HG02970 (cell line): Measurements from ENCODE around the gene PCDH18.
"Not testable (repeated sequence)": the region's sequence is repeated elsewhere in the genome, so short reads cannot be mapped to it uniquely, and the experiment has no call there.

Source experiments
- ATAC-seq: cut with Tn5 transposase; IDR thresholded peaks from one replicate; pipeline ENCODE4 v1.9.1; 2021; ENCODE audit warnings: mild to moderate bottlenecking, moderate library complexity, moderate number of reproducible peaks; ENCODE audit not compliant: unreplicated experiment, low FRiP score

PCDH18 gene

DNA sequence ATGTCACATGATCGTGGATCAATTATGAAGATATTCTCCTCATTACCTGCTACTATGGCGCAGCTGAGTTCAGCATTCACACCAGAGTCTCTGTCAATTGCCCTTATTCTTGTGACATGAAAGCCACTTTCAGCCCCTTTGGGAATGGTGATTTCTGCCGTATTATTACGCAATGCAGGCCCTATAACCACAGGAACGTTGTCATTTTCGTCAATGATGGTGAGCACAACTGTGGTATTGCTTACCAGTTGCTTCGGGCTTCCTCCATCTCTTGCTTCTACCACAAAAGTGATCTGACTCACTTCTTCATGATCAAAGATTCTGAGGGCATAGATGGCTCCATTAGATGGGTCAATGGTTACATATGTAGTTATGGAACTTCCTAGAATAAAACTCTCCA is 2.1 kb downstream of the PCDH18 start:
- no peak for ATAC-seq

DNA sequence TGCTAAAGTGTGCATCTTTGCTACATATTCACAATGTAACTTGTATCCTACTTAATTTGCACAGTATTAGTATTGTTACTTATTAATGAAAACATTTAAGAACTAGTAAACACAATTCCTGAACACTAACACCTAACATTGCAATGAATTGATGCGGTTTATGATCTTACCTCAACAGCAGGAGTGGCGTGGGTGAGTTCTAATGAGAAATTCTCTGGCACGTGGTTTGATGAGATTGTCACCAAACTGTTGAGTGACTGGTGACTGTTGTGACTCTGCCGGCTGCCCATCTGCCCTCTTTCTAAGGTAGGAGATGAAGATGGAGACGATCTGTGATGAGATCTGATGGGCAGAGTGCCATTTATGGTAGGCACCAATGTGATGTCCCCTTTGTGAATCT is 2.9 kb downstream of the PCDH18 start:
- no peak for ATAC-seq

DNA sequence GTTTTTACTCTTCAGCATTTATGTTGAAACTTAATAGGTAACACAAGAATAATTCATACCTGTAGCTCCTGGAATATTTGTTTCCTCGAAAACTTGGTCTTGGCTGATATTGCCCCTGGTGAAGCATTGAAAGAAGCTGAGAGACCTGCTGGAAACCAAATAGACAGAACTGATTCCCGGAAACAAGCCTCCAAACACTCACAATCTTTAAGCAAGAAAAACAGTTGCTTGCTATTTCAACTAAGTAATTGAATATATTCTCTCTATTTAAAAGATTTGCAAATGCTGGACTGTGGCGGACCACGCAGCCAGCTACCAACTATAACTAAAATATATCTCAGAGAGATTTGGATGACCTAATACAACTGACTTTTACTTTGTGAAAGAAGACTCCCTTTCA is 3.6 kb downstream of the PCDH18 start:
- ATAC-seq: no peak

DNA sequence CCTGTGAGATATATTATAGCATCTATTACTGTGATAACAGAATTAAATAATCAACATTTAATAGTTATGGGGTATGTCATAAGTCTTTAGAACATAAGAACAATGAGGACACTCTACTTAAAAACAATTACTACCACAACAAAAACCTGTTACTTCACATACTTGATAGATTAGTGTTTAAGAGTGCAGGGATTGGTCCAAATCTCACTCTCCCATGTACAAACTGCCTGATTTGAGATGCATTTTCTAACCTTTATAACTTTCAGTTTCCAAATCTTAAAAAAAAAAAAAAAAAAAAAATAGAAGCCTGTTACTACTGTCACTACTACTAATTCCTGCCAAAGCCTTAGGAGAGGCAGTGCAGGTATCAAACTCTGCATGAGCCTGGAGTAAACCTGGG is 5.6 kb downstream of the PCDH18 start:
- no peak for ATAC-seq

DNA sequence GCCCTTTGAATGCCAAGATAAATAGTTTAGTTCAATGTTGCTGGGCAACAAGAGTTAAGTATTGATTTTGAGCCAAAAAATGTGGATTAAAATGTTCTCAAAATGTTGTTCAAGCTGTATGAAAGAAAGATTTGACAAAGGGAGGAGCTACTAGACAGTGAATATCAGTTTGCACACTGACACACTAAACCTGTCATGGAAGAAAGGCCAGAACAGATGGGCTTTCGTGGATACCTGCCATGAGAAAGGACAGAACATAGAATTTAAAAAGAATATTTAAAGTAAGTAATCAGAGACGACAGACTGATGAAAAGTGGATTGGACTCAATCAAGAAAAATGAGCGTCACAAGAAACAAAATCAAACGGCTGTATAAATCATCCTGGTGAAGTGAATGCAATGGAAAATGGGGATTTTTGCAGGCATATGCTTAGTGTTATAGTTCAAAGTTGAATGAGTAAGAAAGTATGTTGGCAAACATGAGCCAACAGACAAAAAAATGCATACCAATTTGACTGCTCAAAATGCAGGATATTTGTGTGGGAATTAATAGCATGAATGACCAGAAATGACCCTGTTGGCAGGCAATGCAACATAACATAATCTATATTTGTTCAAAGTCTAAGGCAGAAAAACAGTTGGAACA is 7.4 kb downstream of the PCDH18 start:
- ATAC-seq: no peak

DNA sequence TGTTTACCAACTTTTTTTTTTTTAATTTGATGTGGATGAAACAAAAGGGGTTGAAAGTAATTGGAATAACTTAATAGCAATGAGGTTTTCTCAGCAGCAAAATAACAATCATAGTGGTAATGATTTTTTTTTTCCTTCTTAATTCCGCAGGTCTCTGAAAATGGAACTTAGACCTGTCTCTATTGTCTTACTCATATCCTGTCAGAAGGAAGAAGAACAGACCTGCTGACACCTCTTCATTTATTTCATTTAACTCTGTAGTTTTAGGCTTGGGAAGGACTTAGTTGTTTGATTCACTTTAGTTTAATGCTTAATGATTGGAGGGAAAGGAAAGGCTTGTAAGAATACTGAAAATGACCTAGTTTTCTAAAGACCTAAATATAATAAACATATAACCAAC is 9.0 kb downstream of the PCDH18 start:
- no peak for ATAC-seq

DNA sequence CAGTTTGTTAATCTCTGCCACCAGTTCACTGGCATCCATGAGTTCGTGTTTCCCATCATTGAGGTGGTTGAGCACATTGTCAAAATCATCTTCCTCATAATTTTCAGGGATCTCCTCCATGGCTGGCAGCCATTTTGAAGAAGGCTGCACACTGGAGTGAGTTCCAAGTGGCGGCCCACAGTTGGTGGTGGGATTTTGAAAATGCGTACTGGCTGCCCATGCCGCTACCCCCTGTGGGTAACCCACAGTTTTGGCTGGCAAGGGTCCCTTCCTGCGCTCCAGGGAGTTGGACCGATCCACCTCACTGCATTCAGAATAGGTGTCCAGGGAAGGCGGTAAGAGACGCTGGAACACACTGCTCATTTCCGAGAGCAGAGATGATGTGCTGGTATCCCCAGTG is 11.2 kb downstream of the PCDH18 start:
- no peak for ATAC-seq

DNA sequence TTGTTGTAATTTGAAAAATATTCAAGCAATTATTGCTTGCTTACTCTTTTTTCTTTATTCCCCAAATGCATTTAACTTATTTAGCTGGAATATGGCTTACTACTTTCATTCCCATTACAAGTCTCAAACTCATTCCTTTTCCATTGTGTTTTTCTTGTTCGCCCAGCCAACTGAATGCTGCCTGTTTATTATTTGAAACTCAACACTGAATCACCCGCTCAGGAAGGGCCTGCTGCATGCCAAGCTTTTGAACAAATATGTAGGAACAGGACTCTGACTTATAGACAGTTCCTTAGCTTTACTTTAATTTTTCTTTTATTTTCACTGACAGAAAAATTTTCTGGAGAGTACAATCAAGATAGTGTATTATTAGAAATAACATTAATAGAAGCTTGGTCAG is 12.9 kb downstream of the PCDH18 start:
- ATAC-seq: no peak

DNA sequence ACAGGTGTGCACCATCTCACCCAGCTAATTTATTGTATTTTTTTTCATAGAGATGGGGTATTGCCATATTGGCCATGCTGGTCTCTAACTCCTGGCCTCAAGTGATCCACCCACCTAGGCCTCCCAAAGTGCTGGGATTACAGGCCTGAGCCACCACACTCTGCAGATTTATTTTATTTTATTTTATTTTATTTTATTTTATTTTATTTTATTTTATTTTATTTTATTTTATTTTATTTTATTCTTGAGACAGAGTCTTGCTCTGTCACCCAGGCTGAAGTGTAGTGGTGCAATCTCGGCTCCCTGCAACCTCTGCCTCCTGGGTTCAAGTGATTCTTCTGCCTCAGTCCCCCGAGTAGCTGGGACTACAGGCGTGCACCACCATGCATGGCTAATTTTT is 15.0 kb downstream of the PCDH18 start:
- ATAC-seq: not testable (repeated sequence)

DNA sequence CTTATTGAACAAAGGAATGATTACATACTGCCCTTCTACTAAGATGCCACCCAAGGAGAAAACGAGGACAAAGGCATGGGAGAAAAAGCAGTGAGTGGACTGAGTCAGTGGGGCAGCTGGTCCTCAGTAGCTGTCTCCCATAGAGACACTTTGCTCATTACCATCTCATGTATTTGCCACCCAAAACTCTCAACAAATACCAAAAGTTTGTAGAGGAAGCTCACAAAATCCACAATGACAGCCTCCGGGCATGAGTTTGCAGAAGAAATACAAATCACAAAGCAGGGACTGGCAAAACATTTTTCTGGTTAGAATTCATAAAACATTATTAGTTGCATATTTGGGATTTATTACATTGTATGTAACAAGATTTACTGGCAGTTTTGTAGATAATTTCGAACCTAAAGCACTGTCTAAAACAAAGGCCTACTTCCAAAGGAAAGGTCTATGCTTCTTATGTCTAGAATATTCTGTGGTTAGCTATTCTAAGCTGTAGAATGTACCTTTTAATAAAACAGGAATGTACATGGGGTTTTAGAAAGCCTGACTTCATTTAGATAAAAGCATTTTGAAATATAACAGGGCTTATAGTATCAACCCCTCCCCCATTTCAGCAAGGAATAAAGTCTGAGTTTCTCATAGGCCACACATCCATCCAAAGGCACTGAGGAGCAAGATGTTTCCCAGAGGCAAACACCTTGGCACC is 17.7 kb downstream of the PCDH18 start:
- no peak for ATAC-seq

DNA sequence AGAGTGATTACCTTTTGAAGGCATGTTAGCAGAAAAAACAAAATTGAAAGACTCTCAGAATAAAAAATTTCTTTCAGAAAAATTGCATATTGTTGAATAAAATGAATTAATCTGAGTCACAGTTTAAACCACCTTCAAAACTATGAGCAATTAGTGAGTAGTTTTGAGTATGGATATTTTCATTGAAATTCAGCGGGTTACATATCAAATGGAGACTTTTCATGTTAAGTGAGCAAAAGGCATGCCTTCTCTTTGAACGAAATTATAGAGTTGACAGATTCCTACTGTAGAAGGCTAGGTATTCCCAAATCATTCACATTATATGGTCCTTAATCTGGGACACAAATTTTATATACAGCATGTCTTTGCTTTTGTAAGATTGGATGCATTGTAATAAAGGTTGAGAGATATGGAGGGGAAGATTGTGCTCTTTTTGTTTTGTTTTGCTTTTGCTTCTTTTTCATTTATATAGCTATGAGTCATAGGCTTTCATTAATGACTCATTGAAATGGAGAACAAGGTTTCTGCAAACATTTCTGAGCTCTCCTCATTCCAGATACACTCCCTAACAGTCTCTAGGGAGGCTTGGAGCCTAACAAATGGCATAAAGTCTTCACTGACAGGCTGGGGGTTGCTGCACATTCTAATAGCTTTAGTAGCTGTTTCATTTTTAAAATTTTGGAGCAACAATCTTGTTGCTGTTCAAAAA is 21.6 kb downstream of the PCDH18 start:
- no peak for ATAC-seq

DNA sequence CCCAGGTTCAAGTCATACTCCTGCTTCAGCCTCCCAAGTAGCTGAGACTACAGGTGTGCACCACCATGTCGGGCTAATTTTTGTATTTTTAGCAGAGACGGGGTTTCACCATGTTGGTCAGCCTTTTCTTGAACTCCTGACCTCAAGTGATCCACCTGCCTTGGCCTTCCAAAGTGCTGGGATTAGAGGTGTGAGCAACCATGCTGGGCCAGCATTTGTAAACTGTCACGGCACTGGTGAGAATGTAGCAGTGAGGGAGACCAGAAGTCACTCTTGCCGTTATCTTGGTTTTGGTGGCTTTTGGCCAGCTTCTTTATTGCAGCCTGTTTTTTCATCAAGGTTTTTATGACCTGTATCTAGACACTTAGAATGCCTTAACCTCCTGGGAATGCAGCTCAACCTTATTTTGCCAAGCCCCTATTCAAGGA is 22.4 kb downstream of the PCDH18 start:
- ATAC-seq: no peak

DNA sequence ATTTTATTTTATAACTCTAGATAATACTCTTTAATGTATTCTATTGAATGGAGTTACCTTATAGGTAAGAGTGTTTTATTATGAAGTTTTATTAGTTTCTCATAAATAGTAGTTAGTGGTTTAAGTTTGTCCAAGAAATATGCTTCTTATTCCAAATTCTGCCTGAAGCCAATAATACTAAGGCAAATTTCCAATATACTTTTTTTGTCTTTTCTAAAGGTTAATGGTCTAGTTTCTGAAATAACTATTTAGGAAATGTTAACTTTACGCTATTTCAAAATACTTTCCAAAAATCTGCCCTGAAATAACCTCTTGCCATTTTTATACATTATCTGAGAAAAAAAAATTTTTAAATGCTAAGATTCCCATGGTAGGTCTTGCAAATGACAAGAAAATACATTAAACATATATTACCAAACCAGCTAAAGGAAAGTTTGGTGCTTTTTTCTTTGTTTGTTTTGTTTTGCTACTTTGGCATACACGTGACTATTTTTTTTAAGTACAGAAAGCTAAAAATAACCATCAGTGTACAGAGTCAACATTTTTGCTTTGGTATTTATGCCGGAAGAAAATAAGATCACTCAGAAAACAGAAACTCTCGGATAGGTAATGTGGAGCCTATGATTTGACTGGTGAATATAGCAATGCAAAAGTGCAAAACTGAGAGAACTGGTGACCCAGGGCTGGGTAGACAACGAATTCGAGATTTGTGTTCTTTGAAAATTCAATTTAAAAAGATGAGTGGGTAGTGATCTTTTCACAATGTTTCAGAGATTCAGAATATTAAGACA is 29.8 kb downstream of the PCDH18 start:
- ATAC-seq: no peak

DNA sequence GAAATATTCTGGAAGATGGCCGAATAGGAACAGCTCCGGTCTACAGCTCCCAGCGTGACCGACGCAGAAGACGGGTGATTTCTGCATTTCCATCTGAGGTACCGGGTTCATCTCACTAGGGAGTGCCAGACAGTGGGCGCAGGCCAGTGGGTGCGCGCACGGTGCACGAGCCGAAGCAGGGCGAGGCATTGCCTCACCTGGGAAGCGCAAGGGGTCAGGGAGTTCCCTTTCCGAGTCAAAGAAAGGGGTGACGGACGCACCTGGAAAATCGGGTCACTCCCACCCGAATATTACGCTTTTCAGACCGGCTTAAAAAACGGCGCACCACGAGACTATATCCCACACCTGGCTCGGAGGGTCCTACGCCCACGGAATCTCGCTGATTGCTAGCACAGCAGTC is 36.0 kb downstream of the PCDH18 start:
- not testable (repeated sequence) for ATAC-seq

DNA sequence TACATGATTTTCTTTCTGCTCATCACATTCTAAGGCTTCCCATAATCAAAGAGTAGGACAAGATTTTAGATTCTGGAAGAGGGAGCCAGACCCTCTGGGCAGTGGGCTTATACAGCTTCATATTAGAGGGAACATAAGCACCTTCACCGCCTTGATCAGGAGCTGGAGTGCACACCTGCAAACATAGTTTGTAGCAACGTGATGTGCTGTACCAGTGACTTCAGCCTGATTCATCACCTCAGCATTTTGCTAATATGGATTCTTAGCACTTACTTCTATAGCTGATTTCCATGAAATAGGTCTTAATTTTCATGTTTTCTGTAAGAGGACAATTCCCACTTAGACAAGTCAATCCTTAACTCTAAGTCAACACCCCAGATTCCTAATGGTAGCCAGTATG is 36.7 kb downstream of the PCDH18 start:
- no peak for ATAC-seq

DNA sequence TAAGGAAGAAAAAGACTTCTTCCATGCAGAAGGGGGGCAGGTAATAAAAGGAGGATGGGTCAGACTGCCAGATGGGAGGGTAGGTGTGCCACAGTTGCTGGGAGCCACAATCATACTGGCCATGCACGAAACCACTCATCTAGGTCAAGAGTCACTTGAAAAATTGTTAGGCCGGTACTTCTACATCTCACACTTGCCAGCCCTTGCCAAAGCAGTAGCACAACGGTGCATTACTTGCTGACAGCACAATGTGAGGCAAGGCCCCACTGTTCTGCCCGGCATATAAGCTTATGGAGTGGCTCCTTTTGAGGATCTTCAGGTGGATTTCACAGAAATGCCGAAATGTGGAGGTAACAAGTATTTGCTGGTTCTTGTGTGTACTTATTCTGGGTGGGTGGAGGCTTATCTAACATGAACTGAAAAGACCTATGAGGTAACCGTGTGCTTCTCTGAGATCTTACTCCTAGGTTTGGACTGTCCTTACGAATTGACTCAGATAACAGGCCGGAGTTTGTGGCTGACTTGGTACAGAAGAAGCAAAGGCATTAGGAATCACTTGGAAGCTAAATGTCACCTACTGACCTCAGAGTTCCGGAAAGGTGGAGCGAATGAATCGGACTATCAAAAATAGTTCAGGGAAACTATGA is 48.9 kb downstream of the PCDH18 start:
- ATAC-seq: not testable (repeated sequence)

DNA sequence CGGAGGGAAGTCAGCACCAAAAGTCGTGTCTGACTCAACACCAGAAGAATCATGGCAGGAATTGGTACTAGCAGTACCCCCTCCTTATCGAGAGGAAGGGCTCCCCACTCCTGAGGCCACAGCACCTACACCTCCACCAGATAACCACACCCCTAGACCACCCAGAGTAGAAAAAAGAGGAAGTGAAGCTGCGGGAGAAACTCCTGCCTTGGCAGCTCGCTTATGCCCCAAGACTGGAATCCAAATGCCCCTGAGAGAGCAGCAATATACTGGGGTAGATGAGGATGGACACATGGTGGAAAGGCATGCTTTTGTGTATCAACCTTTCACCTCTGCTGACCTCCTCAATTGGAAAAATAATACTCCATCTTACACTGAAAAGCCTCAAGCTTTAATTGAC is 52.6 kb downstream of the PCDH18 start:
- not testable (repeated sequence) for ATAC-seq

DNA sequence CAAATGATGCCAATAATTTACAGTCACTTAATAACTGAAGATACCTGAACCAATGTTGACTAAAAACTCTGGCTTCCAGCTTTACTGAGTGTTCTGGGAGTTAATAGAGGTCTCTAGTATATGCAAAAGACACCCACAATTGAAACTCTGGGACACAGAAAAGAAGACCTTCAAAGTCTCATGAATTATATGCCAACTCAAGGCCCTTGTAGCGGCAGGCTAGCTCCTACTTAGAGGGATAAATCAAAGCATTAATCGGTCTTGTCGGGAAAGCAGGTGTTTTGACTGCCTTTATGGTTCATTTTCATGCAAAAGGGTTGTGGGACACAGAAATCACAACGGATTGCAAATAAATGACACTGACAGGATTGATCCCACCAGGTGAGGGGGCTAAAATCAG is 55.9 kb downstream of the PCDH18 start:
- ATAC-seq: no peak

DNA sequence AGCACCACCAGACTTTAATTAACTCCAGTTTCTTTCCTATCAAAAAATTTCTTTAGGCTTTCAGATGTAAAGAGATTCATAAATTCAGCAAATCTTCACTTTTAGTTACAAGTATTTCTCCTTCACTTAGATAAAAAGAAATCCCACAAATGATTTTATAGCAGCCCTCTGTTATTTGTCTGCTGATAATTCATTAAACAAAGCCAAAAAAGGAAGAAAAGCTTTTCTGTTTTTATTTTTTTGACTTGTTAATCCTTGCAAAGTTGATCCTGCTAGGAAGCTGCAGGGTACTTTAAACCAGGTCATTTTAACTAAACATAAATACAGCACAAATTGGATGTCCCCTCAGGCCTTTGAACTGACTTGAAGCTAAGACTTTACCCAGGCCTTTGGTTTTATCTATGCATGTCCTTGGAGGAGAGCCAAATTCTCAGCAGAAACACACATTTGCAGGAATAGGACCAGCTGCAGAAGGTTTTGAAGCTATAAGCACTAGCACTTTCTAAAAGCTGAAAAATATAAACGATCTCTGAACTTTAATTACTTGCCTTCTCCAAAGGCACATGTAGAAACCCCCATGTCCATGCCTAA is 57.5 kb downstream of the PCDH18 start:
- ATAC-seq: no peak

DNA sequence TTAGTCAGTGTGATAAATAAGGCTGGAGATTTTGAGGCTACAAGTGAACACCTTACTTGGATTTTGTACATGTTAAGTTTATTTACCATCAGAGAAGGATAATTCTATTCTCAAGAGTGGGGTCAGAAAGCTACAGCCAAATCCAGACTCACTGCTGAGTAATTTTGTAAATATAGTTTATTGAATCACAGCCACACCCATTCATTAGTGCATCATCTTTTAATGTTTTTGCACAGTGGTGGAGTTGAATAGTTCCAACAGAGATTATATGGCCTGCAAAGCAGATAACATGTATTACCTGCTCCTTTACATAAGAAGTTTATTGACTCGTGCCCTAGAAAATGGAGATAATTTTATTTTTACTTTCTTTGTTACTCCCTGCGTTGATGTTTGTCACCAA is 60.4 kb downstream of the PCDH18 start:
- ATAC-seq: no peak
